Lower leg skin (tissue), 3 donors: ENCODE results near the gene UBQLN1.

Experiments used
- POLR2A ChIP-seq, 2 donors: fragments of 450-650 bp; IDR thresholded peaks; one replicate each; pipeline ENCODE4 v1.6.1; 2016 to 2017; ENCODE audit warnings: antibody characterized with exemption in 2 of 2, mild to moderate bottlenecking in 1 of 2, moderate library complexity in 1 of 2
- TF ChIP-seq, protein P1 (sequence below), 3 donors: fragments of 450-650 bp; IDR thresholded peaks; one replicate each; pipeline ENCODE4 v1.5.1; 2016; ENCODE audit warnings: antibody characterized with exemption in 3 of 3, mild to moderate bottlenecking in 3 of 3, moderate library complexity in 2 of 3

DNA sequence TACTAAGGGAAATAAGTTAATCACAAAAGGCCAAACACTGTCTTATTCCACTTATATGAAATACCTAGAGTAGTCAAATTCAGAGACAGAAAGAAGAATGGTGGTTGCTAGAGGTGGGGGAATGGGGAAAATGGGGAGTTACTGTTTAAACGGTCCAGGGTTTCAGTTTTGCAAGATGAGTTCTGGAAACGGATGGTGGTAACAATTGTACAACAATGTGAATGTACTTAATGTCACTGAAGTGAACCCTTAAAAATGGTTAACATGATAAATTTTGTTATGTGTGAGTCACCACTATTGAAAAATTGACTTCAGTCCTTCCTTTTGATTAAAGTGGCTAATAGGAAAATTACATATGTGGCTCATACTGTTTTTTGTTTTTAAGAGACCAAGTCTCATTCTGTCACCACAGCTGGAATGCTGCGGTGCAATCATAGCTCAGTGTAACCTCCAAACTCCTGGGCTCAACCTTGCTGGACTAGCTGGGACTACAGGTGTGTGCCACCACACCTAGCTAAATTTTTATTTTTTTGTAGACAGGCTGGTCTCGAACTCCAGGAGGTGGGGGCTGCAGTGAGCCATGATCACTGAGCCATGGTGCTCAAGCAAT is 8.7 kb downstream of the UBQLN1 start:
- TF ChIP-seq, protein P1, sequence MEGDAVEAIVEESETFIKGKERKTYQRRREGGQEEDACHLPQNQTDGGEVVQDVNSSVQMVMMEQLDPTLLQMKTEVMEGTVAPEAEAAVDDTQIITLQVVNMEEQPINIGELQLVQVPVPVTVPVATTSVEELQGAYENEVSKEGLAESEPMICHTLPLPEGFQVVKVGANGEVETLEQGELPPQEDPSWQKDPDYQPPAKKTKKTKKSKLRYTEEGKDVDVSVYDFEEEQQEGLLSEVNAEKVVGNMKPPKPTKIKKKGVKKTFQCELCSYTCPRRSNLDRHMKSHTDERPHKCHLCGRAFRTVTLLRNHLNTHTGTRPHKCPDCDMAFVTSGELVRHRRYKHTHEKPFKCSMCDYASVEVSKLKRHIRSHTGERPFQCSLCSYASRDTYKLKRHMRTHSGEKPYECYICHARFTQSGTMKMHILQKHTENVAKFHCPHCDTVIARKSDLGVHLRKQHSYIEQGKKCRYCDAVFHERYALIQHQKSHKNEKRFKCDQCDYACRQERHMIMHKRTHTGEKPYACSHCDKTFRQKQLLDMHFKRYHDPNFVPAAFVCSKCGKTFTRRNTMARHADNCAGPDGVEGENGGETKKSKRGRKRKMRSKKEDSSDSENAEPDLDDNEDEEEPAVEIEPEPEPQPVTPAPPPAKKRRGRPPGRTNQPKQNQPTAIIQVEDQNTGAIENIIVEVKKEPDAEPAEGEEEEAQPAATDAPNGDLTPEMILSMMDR (IDR thresholded peaks at IDR 0.05): no peak
- no peak for TF ChIP-seq POLR2A (IDR thresholded peaks at IDR 0.05)
